ENCODE measurements around the gene CHTF18. TPM values are rescaled to one million over a fixed set of nuclear protein-coding genes. Genes with fewer than 3 reads are reported as not detected.

CHTF18 gene
- total RNA-seq, 1 donor from 2014 or later: 14.8 TPM

GRCh38 chr16:764184-764750 lies 24.2 kb upstream of the CHTF18 start:
- TF ChIP-seq CTCF (IDR thresholded peaks at IDR 0.05; ENCODE audit: insufficient read depth, low read depth, low read length): no peak
- TF ChIP-seq EZH2 (IDR thresholded peaks at IDR 0.05; ENCODE audit: insufficient read depth, low read length): no peak
- Mint-ChIP-seq H3K27ac (ENCODE audit: unreplicated experiment) (no peak overlapping the region), H3K36me3 (ENCODE audit: low read depth, unreplicated experiment) (peaks cover 3% of the 10 kb centered on the region), H3K9me3 (ENCODE audit: unreplicated experiment) (no peaks in the 10 kb centered on the region), H3K27me3 (ENCODE audit: low read depth, unreplicated experiment) (peaks cover 6% of the 10 kb centered on the region), H3K4me3 (ENCODE audit: unreplicated experiment) (no peak overlapping the region), H3K4me1 (ENCODE audit: low read depth, unreplicated experiment) (no peaks in the 10 kb centered on the region)
- no peaks in the 10 kb centered on the region for H3K9me3 ChIP-seq (ENCODE audit: insufficient read depth, low read depth, low read length)
- DNase-seq (ENCODE audit: low read depth) (no peak), FAIRE-seq (no peak)
- no peak overlapping the region for H3K27ac ChIP-seq (ENCODE audit: low read depth, low read length)
- peaks cover 7% of the 10 kb centered on the region for H3K4me1 ChIP-seq (ENCODE audit: insufficient read depth, low read length)
- no peaks in the 10 kb centered on the region for H3K27me3 ChIP-seq (ENCODE audit: insufficient read depth, low read length)
- no peaks in the 10 kb centered on the region for H4K20me1 ChIP-seq (ENCODE audit: insufficient read depth, low read length)
- no peak overlapping the region for H3K4me3 ChIP-seq (ENCODE audit: insufficient read depth, low read depth, low read length)
- H3K9ac ChIP-seq (ENCODE audit: low read length): no peak overlapping the region
- H3K36me3 ChIP-seq (ENCODE audit: insufficient read depth, low read length): no peaks in the 10 kb centered on the region
- no peaks in the 10 kb centered on the region for H3K79me2 ChIP-seq (ENCODE audit: insufficient read depth, low read length)
- H2AFZ ChIP-seq (ENCODE audit: low read depth, low read length): no peak overlapping the region
- no peak overlapping the region for H3K4me2 ChIP-seq (ENCODE audit: low read length)

GRCh38 chr16:764848-765487 lies 23.5 kb upstream of the CHTF18 start:
- Histone ChIP-seq H3K79me2 (ENCODE audit: insufficient read depth, low read length) (no peaks in the 10 kb centered on the region), H3K9me3 (ENCODE audit: insufficient read depth, low read depth, low read length) (no peaks in the 10 kb centered on the region), H2AFZ (ENCODE audit: low read depth, low read length) (no peak overlapping the region), H3K27me3 (ENCODE audit: insufficient read depth, low read length) (no peaks in the 10 kb centered on the region), H3K4me2 (ENCODE audit: low read length) (no peak overlapping the region), H3K4me3 (ENCODE audit: insufficient read depth, low read depth, low read length) (no peak overlapping the region), H3K9ac (ENCODE audit: low read length) (no peak overlapping the region), H3K4me1 (ENCODE audit: insufficient read depth, low read length) (peaks cover 6% of the 10 kb centered on the region), H3K36me3 (ENCODE audit: insufficient read depth, low read length) (no peaks in the 10 kb centered on the region), H3K27ac (ENCODE audit: low read depth, low read length) (no peak overlapping the region), H4K20me1 (ENCODE audit: insufficient read depth, low read length) (no peaks in the 10 kb centered on the region)
- FAIRE-seq (no peak), DNase-seq (ENCODE audit: low read depth) (no peak)
- TF ChIP-seq CTCF (IDR thresholded peaks at IDR 0.05; ENCODE audit: insufficient read depth, low read depth, low read length): no peak
- TF ChIP-seq EZH2 (IDR thresholded peaks at IDR 0.05; ENCODE audit: insufficient read depth, low read length): no peak
- no peaks in the 10 kb centered on the region for H3K9me3 Mint-ChIP-seq (ENCODE audit: unreplicated experiment)
- H3K36me3 Mint-ChIP-seq (ENCODE audit: low read depth, unreplicated experiment): no peaks in the 10 kb centered on the region
- H3K27ac Mint-ChIP-seq (ENCODE audit: unreplicated experiment): no peak overlapping the region
- no peak overlapping the region for H3K4me3 Mint-ChIP-seq (ENCODE audit: unreplicated experiment)
- H3K27me3 Mint-ChIP-seq (ENCODE audit: low read depth, unreplicated experiment): peaks cover 3% of the 10 kb centered on the region
- no peaks in the 10 kb centered on the region for H3K4me1 Mint-ChIP-seq (ENCODE audit: low read depth, unreplicated experiment)

DNA sequence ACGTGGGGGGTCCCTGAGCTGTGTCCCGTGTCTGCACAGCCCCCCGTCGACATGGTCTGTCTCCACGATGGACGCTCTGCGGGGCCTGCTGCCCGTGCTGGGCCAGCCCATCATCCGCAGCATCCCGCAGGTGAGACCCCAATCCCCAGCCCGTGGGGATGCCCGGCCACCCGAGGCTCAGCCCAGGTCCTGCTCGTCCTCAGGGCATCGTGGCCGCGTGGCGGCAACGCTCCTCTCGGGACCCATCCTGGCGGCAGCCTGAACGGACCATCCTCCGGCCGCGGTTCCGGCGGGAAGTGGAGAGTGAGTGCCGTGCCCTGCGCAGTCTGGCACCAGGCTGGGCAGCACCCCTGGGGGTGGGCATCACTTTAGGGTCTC lies 22.9 kb upstream of the CHTF18 start:
- Mint-ChIP-seq H3K27me3 (ENCODE audit: low read depth, unreplicated experiment) (peaks cover 3% of the 10 kb centered on the region), H3K4me3 (ENCODE audit: unreplicated experiment) (no peak overlapping the region), H3K4me1 (ENCODE audit: low read depth, unreplicated experiment) (no peaks in the 10 kb centered on the region), H3K27ac (ENCODE audit: unreplicated experiment) (no peak overlapping the region), H3K36me3 (ENCODE audit: low read depth, unreplicated experiment) (no peaks in the 10 kb centered on the region), H3K9me3 (ENCODE audit: unreplicated experiment) (no peaks in the 10 kb centered on the region)
- Histone ChIP-seq H3K27me3 (ENCODE audit: insufficient read depth, low read length) (no peaks in the 10 kb centered on the region), H3K4me3 (ENCODE audit: insufficient read depth, low read depth, low read length) (no peak overlapping the region), H3K36me3 (ENCODE audit: insufficient read depth, low read length) (no peaks in the 10 kb centered on the region), H4K20me1 (ENCODE audit: insufficient read depth, low read length) (no peaks in the 10 kb centered on the region), H2AFZ (ENCODE audit: low read depth, low read length) (no peak overlapping the region), H3K9ac (ENCODE audit: low read length) (no peak overlapping the region), H3K79me2 (ENCODE audit: insufficient read depth, low read length) (no peaks in the 10 kb centered on the region), H3K4me1 (ENCODE audit: insufficient read depth, low read length) (peaks cover 4% of the 10 kb centered on the region), H3K27ac (ENCODE audit: low read depth, low read length) (no peak overlapping the region), H3K9me3 (ENCODE audit: insufficient read depth, low read depth, low read length) (no peaks in the 10 kb centered on the region), H3K4me2 (ENCODE audit: low read length) (no peak overlapping the region)
- TF ChIP-seq EZH2 (IDR thresholded peaks at IDR 0.05; ENCODE audit: insufficient read depth, low read length) (no peak), CTCF (IDR thresholded peaks at IDR 0.05; ENCODE audit: insufficient read depth, low read depth, low read length) (no peak)
- FAIRE-seq: no peak
- DNase-seq (ENCODE audit: low read depth): no peak
